ENCODE data around the gene COL21A1.
"Not testable (repeated sequence)": the region's sequence is repeated elsewhere in the genome, so short reads cannot be mapped to it uniquely, and the experiment has no call there.

COL21A1 gene

GRCh38 chr6:56022678-56023077 is 224.7 kb downstream of the COL21A1 start:
- POLR2A ChIA-PET: no interaction called here
- no peak for TF ChIP-seq CTCF (IDR thresholded peaks at IDR 0.05; ENCODE audit: control extremely low read depth, extremely low read depth, low read depth, missing control alignments)
- CTCF ChIA-PET: no interaction called here
- DNase-seq (ENCODE audit: extremely low spot score): no peak

- no peak for TF ChIP-seq CTCF (IDR thresholded peaks at IDR 0.05; ENCODE audit: control extremely low read depth, extremely low read depth, low read depth, missing control alignments)
- no peak for DNase-seq (ENCODE audit: extremely low spot score)
- CTCF ChIA-PET: no interaction called here
- POLR2A ChIA-PET: no interaction called here
Measured at GRCh38 chr6:56021943-56022342, 225.4 kb downstream of the COL21A1 start.

GRCh38 chr6:56019973-56020372 is 227.4 kb downstream of the COL21A1 start:
- TF ChIP-seq CTCF (IDR thresholded peaks at IDR 0.05; ENCODE audit: control extremely low read depth, extremely low read depth, low read depth, missing control alignments): no peak
- ChIA-PET POLR2A (no interaction called here), CTCF (no interaction called here)
- DNase-seq (ENCODE audit: extremely low spot score): no peak

GRCh38 chr6:56017198-56017597 is 230.2 kb downstream of the COL21A1 start:
- no peak for TF ChIP-seq CTCF (IDR thresholded peaks at IDR 0.05; ENCODE audit: control extremely low read depth, extremely low read depth, low read depth, missing control alignments)
- no peak for DNase-seq (ENCODE audit: extremely low spot score)
- CTCF ChIA-PET: no interaction called here
- POLR2A ChIA-PET: no interaction called here

GRCh38 chr6:56014039-56014438 is 233.3 kb downstream of the COL21A1 start:
- DNase-seq (ENCODE audit: extremely low spot score); CTCF ChIA-PET; POLR2A ChIA-PET: not testable (repeated sequence)

- TF ChIP-seq CTCF (IDR thresholded peaks at IDR 0.05; ENCODE audit: control extremely low read depth, extremely low read depth, low read depth, missing control alignments): no peak
- ChIA-PET POLR2A (no interaction called here), CTCF (no interaction called here)
- DNase-seq (ENCODE audit: extremely low spot score): no peak
Measured at GRCh38 chr6:56009636-56010035, 237.7 kb downstream of the COL21A1 start.
